ENCODE measurements around the gene UMAD1. TPM values are rescaled to one million over a fixed set of nuclear protein-coding genes. Genes with fewer than 3 reads are reported as not detected.

The UMAD1 gene
- total RNA-seq, 4 donors from 2014 or later = 39.4 to 46.4 (median 44.0) TPM

GRCh38 chr7:7810380-7810779 is 169.8 kb downstream of the UMAD1 start:
- WGBS, 2 donors = 96 to 97% methylated on average over 1 of the region's 1 CpG
- Histone ChIP-seq H3K4me1 (no peaks in the 10 kb centered on the region), H3K27me3 (no peaks in the 10 kb centered on the region), H3K4me3 (replicated peaks in 1 of 3) (no peak overlapping the region), H3K36me3 (no peaks in the 10 kb centered on the region), H3K27ac (no peak overlapping the region), H3K9me3 (no peaks in the 10 kb centered on the region)
- TF ChIP-seq POLR2A (IDR thresholded peaks at IDR 0.05) = no peak
- TF ChIP-seq CTCF (IDR thresholded peaks at IDR 0.05) = no peak
- intact Hi-C loops (cut with DNase I) = no loop called here
- DNase-seq = no peak

- no peaks in the 10 kb centered on the region for H3K4me1 ChIP-seq
- no peaks in the 10 kb centered on the region for H3K27me3 ChIP-seq
- H3K36me3 ChIP-seq = no peaks in the 10 kb centered on the region
- DNase-seq = no peak
- no peaks in the 10 kb centered on the region for H3K9me3 ChIP-seq
- no peak overlapping the region for H3K4me3 ChIP-seq (replicated peaks in 1 of 3)
- no peak for TF ChIP-seq POLR2A (IDR thresholded peaks at IDR 0.05)
- no peak for TF ChIP-seq CTCF (IDR thresholded peaks at IDR 0.05)
- 93 to 94% methylated on average over 2 of the region's 2 CpGs for WGBS, 2 donors
- intact Hi-C loops (cut with DNase I) = no loop called here
- no peak overlapping the region for H3K27ac ChIP-seq
Measured at GRCh38 chr7:7810826-7811225, 170.3 kb downstream of the UMAD1 start.

GRCh38 chr7:7812112-7812511 is 171.6 kb downstream of the UMAD1 start:
- Histone ChIP-seq H3K36me3 (no peaks in the 10 kb centered on the region), H3K4me1 (no peaks in the 10 kb centered on the region), H3K9me3 (no peaks in the 10 kb centered on the region), H3K4me3 (replicated peaks in 1 of 3) (no peak overlapping the region), H3K27me3 (no peaks in the 10 kb centered on the region), H3K27ac (no peak overlapping the region)
- 96 to 97% methylated on average over 1 of the region's 1 CpG for WGBS, 2 donors
- intact Hi-C loops (cut with DNase I) = no loop called here
- TF ChIP-seq CTCF (IDR thresholded peaks at IDR 0.05) (no peak), POLR2A (IDR thresholded peaks at IDR 0.05) (no peak)
- DNase-seq = no peak

GRCh38 chr7:7815395-7815794 is 174.8 kb downstream of the UMAD1 start:
- H3K9me3 ChIP-seq = no peaks in the 10 kb centered on the region
- 94 to 100% methylated on average over 1 of the region's 1 CpG for WGBS, 2 donors
- intact Hi-C loops (cut with DNase I) = no loop called here
- DNase-seq = no peak
- no peaks in the 10 kb centered on the region for H3K36me3 ChIP-seq
- H3K4me3 ChIP-seq (replicated peaks in 1 of 3) = no peak overlapping the region
- H3K27ac ChIP-seq = no peak overlapping the region
- H3K4me1 ChIP-seq = no peaks in the 10 kb centered on the region
- H3K27me3 ChIP-seq = no peaks in the 10 kb centered on the region
- no peak for TF ChIP-seq POLR2A (IDR thresholded peaks at IDR 0.05)
- TF ChIP-seq CTCF (IDR thresholded peaks at IDR 0.05) = no peak

- no peak for DNase-seq
- WGBS, 2 donors = 75 to 79% methylated on average over 7 of the region's 7 CpGs
- Histone ChIP-seq H3K27me3 (no peaks in the 10 kb centered on the region), H3K4me3 (replicated peaks in 1 of 3) (no peak overlapping the region), H3K4me1 (peaks cover 0 to 3% of the 10 kb centered on the region in 2 donors), H3K36me3 (no peaks in the 10 kb centered on the region), H3K27ac (no peak overlapping the region), H3K9me3 (no peaks in the 10 kb centered on the region)
- intact Hi-C loops (cut with DNase I) = no loop called here
- TF ChIP-seq CTCF (IDR thresholded peaks at IDR 0.05) (no peak), POLR2A (IDR thresholded peaks at IDR 0.05) (no peak)
Measured at GRCh38 chr7:7816084-7816483, 175.5 kb downstream of the UMAD1 start.

All from thyroid gland (tissue), 4 donors.